Astrocyte of the cerebellum (primary cell): Measurements from ENCODE around the gene ADCY4.
A peak's percentile ranks its signal among the peaks of the same experiment; 100 is the strongest.

Source experiments
- DNase-seq: peaks from one replicate; pipeline ENCODE4 v3.0.0-alpha.2; 2011; ENCODE audit warnings: low read depth
- H3K4me3 ChIP-seq: 2 replicates; pipeline ENCODE4 v1.5.1; 2011; ENCODE audit warnings: mild to moderate bottlenecking, low read depth, low read length, moderate library complexity
- in situ Hi-C: cut with HindIII; loops from 2 replicates; pipeline ENCODE4 v1.10.0; 2017; ENCODE audit warnings: low sequenced_read_pairs
- TF ChIP-seq, protein P1 (sequence below): IDR thresholded peaks from 2 replicates; pipeline ENCODE4 v1.5.1; 2012; ENCODE audit warnings: low read length, low read depth, moderate library complexity, mild to moderate bottlenecking; ENCODE audit errors: missing control alignments

The ADCY4 gene

DNA sequence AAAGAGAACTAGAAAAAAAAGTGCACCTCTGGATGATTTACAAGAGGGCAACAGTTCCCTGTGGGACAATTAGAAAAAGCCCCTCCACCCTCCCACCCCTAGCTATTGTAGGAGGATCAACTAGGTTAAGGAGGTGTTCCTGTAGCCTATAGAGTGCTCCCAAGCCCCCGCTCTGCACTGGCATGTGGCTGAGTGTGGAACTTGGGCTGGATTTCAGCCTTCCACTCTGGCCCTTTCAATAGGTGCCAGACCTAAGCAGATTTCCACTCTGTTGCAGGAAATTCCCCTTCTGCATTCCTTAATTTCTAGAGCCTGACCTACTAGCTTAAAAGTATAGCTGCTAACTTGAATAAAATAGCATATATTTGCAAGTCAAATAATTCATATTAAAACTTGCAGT, 35.9 kb upstream of the ADCY4 start:
- no peak overlapping the region for H3K4me3 ChIP-seq
- TF ChIP-seq, protein P1, sequence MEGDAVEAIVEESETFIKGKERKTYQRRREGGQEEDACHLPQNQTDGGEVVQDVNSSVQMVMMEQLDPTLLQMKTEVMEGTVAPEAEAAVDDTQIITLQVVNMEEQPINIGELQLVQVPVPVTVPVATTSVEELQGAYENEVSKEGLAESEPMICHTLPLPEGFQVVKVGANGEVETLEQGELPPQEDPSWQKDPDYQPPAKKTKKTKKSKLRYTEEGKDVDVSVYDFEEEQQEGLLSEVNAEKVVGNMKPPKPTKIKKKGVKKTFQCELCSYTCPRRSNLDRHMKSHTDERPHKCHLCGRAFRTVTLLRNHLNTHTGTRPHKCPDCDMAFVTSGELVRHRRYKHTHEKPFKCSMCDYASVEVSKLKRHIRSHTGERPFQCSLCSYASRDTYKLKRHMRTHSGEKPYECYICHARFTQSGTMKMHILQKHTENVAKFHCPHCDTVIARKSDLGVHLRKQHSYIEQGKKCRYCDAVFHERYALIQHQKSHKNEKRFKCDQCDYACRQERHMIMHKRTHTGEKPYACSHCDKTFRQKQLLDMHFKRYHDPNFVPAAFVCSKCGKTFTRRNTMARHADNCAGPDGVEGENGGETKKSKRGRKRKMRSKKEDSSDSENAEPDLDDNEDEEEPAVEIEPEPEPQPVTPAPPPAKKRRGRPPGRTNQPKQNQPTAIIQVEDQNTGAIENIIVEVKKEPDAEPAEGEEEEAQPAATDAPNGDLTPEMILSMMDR: no peak
- no peak for DNase-seq
- in situ Hi-C loops: no loop called here

DNA sequence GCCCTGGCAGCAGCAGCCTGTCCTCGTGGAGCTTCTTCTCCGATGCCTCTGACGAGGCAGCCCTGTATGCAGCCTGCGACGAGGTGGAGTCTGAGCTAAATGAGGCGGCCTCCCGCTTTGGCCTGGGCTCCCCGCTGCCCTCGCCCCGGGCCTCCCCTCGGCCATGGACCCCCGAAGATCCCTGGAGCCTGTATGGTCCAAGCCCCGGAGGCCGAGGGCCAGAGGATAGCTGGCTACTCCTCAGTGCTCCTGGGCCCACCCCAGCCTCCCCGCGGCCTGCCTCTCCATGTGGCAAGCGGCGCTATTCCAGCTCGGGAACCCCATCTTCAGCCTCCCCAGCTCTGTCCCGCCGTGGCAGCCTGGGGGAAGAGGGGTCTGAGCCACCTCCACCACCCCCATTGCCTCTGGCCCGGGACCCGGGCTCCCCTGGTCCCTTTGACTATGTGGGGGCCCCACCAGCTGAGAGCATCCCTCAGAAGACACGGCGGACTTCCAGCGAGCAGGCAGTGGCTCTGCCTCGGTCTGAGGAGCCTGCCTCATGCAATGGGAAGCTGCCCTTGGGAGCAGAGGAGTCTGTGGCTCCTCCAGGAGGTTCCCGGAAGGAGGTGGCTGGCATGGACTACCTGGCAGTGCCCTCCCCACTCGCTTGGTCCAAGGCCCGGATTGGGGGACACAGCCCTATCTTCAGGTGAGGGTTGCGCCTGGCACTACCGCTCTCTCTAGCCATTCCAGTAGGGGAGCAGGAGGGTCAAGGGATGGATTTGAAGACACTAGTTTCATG, 35.2 kb upstream of the ADCY4 start:
- in situ Hi-C loops: loop anchor here (5.0 kb wide), 1 partner anchor 47 kb away; no protein-coding TSS in a partner anchor
- no peak for DNase-seq
- TF ChIP-seq, protein P1: no peak
- no peak overlapping the region for H3K4me3 ChIP-seq

DNA sequence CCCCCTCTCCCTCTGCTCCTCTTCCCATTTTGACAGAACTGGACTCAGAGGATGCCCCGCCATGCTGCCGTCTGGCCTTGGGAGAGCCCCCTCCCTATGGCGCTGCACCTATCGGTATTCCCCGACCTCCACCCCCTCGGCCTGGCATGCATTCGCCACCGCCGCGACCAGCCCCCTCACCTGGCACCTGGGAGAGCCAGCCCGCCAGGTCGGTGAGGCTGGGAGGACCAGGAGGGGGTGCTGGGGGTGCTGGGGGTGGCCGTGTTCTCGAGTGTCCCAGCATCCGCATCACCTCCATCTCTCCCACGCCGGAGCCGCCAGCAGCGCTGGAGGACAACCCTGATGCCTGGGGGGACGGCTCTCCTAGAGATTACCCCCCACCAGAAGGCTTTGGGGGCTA, 34.6 kb upstream of the ADCY4 start:
- TF ChIP-seq, protein P1: no peak
- in situ Hi-C loops: loop anchor here (5.0 kb wide), 1 partner anchor 48 kb away; no protein-coding TSS in a partner anchor
- DNase-seq: no peak
- peak overlapping the region; percentile 92 for H3K4me3 ChIP-seq

DNA sequence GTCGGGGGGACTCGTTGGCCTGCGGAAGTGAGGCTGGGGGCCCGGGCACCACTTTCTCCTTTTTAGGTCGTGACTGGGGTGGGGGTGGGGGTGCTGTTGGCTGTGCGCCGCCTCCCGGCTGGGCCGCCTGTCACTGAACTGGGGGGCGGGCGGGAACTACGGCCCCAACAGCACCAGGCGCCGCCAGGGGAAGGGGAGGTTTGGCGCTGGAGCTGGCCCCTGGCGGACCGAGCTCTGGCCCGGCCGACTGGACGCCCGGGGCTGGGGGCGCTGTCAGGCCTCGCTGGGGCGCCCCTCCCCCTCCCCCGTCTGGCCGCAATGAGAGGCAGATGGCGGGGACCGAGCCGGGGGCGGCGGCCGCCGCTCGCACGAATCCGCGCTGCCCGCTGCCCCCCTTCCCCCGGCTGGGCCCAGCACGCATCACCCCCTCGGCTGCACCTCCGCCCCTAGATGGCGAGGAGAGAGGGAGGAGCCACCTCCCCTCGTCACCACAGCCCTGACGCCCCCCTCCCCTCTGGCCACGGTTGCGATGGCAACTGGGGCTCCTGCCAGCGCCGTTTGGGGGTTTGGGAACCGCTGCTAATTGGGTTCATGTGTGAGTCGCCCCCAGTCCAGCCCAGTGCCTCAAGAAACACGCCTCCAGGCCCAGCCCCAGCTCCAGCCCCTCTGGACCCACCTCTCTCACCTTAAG, 33.8 kb upstream of the ADCY4 start:
- TF ChIP-seq, protein P1: no peak
- DNase-seq: peak; percentile 18
- H3K4me3 ChIP-seq: peak overlapping the region; percentile 92
- in situ Hi-C loops: loop anchor here (5.0 kb wide), 1 partner anchor 49 kb away; no protein-coding TSS in a partner anchor

DNA sequence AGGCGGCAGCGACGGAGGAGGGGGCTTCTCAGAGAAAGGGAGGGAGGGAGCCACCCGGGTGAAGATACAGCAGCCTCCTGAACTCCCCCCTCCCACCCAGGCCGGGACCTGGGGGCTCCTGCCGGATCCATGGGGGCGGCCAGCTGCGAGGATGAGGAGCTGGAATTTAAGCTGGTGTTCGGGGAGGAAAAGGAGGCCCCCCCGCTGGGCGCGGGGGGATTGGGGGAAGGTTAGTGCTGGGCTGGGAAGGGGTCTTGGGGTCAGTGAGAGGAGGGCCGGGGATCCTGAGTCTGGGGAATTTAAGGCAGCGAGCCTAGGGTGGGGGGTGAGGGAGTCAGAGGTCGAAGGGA, 33.3 kb upstream of the ADCY4 start:
- TF ChIP-seq, protein P1: no peak
- in situ Hi-C loops: loop anchor here (5.0 kb wide), 1 partner anchor 49 kb away; no protein-coding TSS in a partner anchor
- no peak for DNase-seq
- H3K4me3 ChIP-seq: peak overlapping the region; percentile 92

DNA sequence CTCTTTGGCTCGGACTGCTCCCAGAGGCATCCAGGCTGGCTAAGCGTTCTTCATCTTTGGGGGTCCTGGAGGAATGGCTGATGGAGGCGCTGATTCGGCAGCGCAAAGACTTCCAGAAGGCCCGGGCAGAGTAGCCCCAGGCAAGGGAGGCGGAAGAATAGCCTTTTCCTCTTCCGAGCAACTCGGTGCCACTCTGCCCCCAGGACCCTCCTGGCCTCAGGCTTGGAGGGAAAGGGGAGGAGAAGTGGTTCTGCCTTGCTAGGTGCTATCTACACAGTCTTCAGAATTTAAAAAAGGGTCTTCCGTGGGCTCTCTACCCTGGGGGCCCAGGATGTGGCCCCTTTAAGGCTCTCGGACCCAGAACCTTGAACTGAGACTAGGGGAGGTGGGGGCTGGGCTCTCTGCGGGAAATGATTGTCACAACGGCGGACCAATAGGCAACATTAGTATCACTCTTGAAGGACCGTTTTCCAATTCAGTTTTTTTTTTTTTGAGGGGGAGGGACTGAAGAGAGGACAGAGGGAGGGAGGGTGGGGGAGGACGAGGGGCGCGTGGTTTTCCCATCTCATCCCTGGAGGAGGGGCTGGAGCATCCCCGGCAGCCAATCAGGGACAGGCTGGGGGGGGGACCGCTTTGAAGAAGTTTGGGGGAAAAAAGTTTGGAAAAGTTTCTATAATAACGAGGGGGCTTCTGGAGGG, 32.8 kb upstream of the ADCY4 start, which contains the start of gene NFATC4:
Gene NFATC4, plus strand, starts transcription at position 671 of the 698 bp plus-strand sequence. CDS start 157 bp downstream, outside the sequence.
- in situ Hi-C loops: loop anchor here (5.0 kb wide), 1 partner anchor 50 kb away; no protein-coding TSS in a partner anchor
- TF ChIP-seq, protein P1: no peak
- DNase-seq: peak; percentile 82
- peak within 1 kb of the TSS; percentile 92 for H3K4me3 ChIP-seq
